Middle frontal gyrus (tissue), 1 donor: Measurements from ENCODE around the gene GOLM1.
"Not testable (repeated sequence)": the region's sequence is repeated elsewhere in the genome, so short reads cannot be mapped to it uniquely, and the experiment has no call there.

Source experiments
- DNase-seq: peaks from one replicate; pipeline ENCODE4 v3.0.0-alpha.2; 2015; ENCODE audit warnings: low spot score; ENCODE audit errors: extremely low spot score

GOLM1 gene

GRCh38 chr9:86098824-86099700 lies at the start of gene GOLM1:
Gene GOLM1 (minus strand): TSS chr9:86099558. CDS start chr9:86079320, 20,238 bp downstream.
- no peak for DNase-seq

- not testable (repeated sequence) for DNase-seq
These were observed 47.3 kb upstream of the GOLM1 start for GRCh38 chr9:86146671-86147070.

- DNase-seq = not testable (repeated sequence)
These were observed 46.6 kb upstream of the GOLM1 start for GRCh38 chr9:86145960-86146359.

GRCh38 chr9:86142973-86143372 lies 43.6 kb upstream of the GOLM1 start:
- DNase-seq = no peak

GRCh38 chr9:86141843-86142242 lies 42.5 kb upstream of the GOLM1 start:
- no peak for DNase-seq

- DNase-seq = no peak
These were observed 36.0 kb upstream of the GOLM1 start for GRCh38 chr9:86135371-86135770.

- DNase-seq = no peak
These were observed 35.0 kb upstream of the GOLM1 start for GRCh38 chr9:86134361-86134760.

GRCh38 chr9:86128235-86128822 lies 29.0 kb upstream of the GOLM1 start:
- DNase-seq = no peak

GRCh38 chr9:86126998-86127972 lies 27.9 kb upstream of the GOLM1 start:
- DNase-seq = no peak

GRCh38 chr9:86122311-86122710 lies 23.0 kb upstream of the GOLM1 start:
- DNase-seq = no peak

GRCh38 chr9:86119457-86119856 lies 20.1 kb upstream of the GOLM1 start:
- DNase-seq = no peak

GRCh38 chr9:86116425-86116824 lies 17.1 kb upstream of the GOLM1 start:
- no peak for DNase-seq

GRCh38 chr9:86115886-86116285 lies 16.5 kb upstream of the GOLM1 start:
- DNase-seq = no peak

GRCh38 chr9:86112057-86112456 lies 12.7 kb upstream of the GOLM1 start:
- DNase-seq = no peak

GRCh38 chr9:86102626-86103025 lies 3.3 kb upstream of the GOLM1 start:
- no peak for DNase-seq

- no peak for DNase-seq
These were observed 475 bp upstream of the GOLM1 start for GRCh38 chr9:86099701-86100364.

GRCh38 chr9:86097510-86098224 lies 1.7 kb downstream of the GOLM1 start:
- DNase-seq = no peak

- no peak for DNase-seq
These were observed 3.0 kb downstream of the GOLM1 start for GRCh38 chr9:86096386-86096785.

GRCh38 chr9:86093788-86094555 lies 5.4 kb downstream of the GOLM1 start:
- DNase-seq = no peak

GRCh38 chr9:86091477-86091876 lies 7.9 kb downstream of the GOLM1 start:
- no peak for DNase-seq
